Fibroblast of lung (primary cell): ENCODE results near the gene TNS3. TPM values are rescaled to one million over a fixed set of nuclear protein-coding genes. Genes with fewer than 3 reads are reported as not detected.

Experiments
- DNase-seq, 2 donors: peaks; one replicate each; pipeline versions ENCODE4 v3.0.0 to v3.0.0-alpha.2; 2010; ENCODE audit warnings: low read depth in 2 of 2
- H2AFZ ChIP-seq: 2 replicates; pipeline ENCODE4 v1.5.1; 2012; ENCODE audit warnings: low read length, control low read depth, inconsistent platforms
- H3K27ac ChIP-seq: 2 replicates; pipeline ENCODE4 v1.5.1; 2011; ENCODE audit warnings: low read length, control low read depth; ENCODE audit not compliant: insufficient read depth
- H3K27me3 ChIP-seq: 2 replicates; pipeline ENCODE4 v1.5.1; 2011; ENCODE audit warnings: mild to moderate bottlenecking, low read length; ENCODE audit not compliant: control insufficient read depth, insufficient read depth
- H3K36me3 ChIP-seq: 2 replicates; pipeline ENCODE4 v1.5.1; 2011; ENCODE audit warnings: low read length; ENCODE audit not compliant: control insufficient read depth, insufficient read depth
- H3K4me1 ChIP-seq: 2 replicates; pipeline ENCODE4 v1.5.1; 2011; ENCODE audit warnings: low read length; ENCODE audit not compliant: control insufficient read depth, insufficient read depth; ENCODE audit errors: extremely low read depth
- H3K4me2 ChIP-seq: 2 replicates; pipeline ENCODE4 v1.5.1; 2011; ENCODE audit warnings: low read length, control low read depth; ENCODE audit not compliant: insufficient read depth; ENCODE audit errors: extremely low read depth
- H3K4me3 ChIP-seq, 4 experiments: fragments of 200-600 bp in 1 of 4; sonication (generic) in 1 of 4; replicated peaks in 1 of 4; 2 replicates each; pipeline ENCODE4 v1.5.1; 2011 to 2016; ENCODE audit warnings: low read length in 4 of 4, low read depth in 3 of 4, mild to moderate bottlenecking in 3 of 4, control low read depth in 2 of 4, inconsistent platforms in 1 of 4, mixed read lengths in 1 of 4; ENCODE audit not compliant: insufficient read depth in 1 of 4; ENCODE audit errors: control extremely low read depth in 1 of 4
- H3K79me2 ChIP-seq: 2 replicates; pipeline ENCODE4 v1.5.1; 2012; ENCODE audit warnings: mild to moderate bottlenecking, low read length, inconsistent platforms; ENCODE audit not compliant: control insufficient read depth, insufficient read depth
- H3K9ac ChIP-seq: 2 replicates; pipeline ENCODE4 v1.5.1; 2011; ENCODE audit warnings: mild to moderate bottlenecking, low read length, control low read depth; ENCODE audit not compliant: insufficient read depth
- H3K9me3 ChIP-seq: 2 replicates; pipeline ENCODE4 v1.5.1; 2012; ENCODE audit warnings: low read depth, low read length; ENCODE audit not compliant: control insufficient read depth, insufficient read depth
- H4K20me1 ChIP-seq: 2 replicates; pipeline ENCODE4 v1.5.1; 2011; ENCODE audit warnings: low read length; ENCODE audit not compliant: control insufficient read depth, insufficient read depth; ENCODE audit errors: extremely low read depth
- EZH2 ChIP-seq: IDR thresholded peaks from 2 replicates; pipeline ENCODE4 v1.5.1; 2012; ENCODE audit warnings: low read length, control low read depth, mild to moderate bottlenecking; ENCODE audit errors: missing control alignments
- polyA plus RNA-seq, 2 donors: library from polyadenylated mRNA; depleted of rRNA in 1 of 2; stranded (reverse) in 1 of 2; unstranded in 1 of 2; fragments of >200 nt; gene quantifications; 2 replicates each; pipeline ENCODE4 v1.2.1, GENCODE V29; 2011 to 2012; ENCODE audit warnings: missing spikeins in 1 of 2
- total RNA-seq: library from RNA; depleted of rRNA; stranded (reverse); fragments of >200 nt; gene quantifications from 2 replicates; pipeline ENCODE4 v1.2.1, GENCODE V29; 2014
- TF ChIP-seq, protein P1 (sequence below), 2 donors: IDR thresholded peaks in 1 of 2; conservative IDR thresholded peaks in 1 of 2; 1 replicate in 1 of 2; 2 replicates in 1 of 2; pipeline ENCODE4 v1.5.1; 2011 to 2012; ENCODE audit warnings: low read length in 2 of 2, control low read depth in 1 of 2, inconsistent platforms in 1 of 2, low read depth in 1 of 2, mild to moderate bottlenecking in 1 of 2

The TNS3 gene
- total and polyA plus RNA-seq, 2 donors (not counting 1 experiment from before 2014, with no cell fraction given) = 74.4 to 88.8 TPM

DNA sequence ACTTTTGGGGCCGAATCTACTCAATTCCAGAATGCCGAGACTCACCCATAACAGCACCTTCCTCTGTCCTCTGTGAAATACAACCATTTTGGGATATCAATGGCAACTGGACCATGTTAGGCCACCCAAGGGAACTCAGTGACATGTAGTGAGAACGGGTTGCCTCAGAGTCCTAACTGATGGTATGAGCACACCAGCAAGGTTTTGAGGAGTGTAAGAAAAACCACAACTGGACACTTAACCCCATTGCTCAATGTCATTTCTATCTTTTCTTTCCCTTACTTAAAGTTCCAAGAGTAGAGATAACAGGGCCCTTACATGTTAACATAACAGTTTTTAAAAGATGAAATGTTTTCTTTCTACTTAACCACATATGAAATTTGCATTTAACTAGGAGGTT lies 67.1 kb downstream of the TNS3 start:
- DNase-seq = peak; percentile 46 to 57
- peaks cover 15% of the 10 kb centered on the region for H3K79me2 ChIP-seq
- no peaks in the 10 kb centered on the region for H3K9me3 ChIP-seq
- no peaks in the 10 kb centered on the region for H3K27me3 ChIP-seq
- no peak overlapping the region for H3K4me3 ChIP-seq
- H3K4me2 ChIP-seq = no peak overlapping the region
- TF ChIP-seq, protein P1, sequence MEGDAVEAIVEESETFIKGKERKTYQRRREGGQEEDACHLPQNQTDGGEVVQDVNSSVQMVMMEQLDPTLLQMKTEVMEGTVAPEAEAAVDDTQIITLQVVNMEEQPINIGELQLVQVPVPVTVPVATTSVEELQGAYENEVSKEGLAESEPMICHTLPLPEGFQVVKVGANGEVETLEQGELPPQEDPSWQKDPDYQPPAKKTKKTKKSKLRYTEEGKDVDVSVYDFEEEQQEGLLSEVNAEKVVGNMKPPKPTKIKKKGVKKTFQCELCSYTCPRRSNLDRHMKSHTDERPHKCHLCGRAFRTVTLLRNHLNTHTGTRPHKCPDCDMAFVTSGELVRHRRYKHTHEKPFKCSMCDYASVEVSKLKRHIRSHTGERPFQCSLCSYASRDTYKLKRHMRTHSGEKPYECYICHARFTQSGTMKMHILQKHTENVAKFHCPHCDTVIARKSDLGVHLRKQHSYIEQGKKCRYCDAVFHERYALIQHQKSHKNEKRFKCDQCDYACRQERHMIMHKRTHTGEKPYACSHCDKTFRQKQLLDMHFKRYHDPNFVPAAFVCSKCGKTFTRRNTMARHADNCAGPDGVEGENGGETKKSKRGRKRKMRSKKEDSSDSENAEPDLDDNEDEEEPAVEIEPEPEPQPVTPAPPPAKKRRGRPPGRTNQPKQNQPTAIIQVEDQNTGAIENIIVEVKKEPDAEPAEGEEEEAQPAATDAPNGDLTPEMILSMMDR (conservative IDR thresholded peaks at IDR 0.05 in 1 of 2, IDR thresholded peaks at IDR 0.05 in 1 of 2; ENCODE audit: low read depth in 1 of 2, low read length in 2 of 2) = no peak
- TF ChIP-seq EZH2 = no peak
- H3K4me1 ChIP-seq = peaks cover 17% of the 10 kb centered on the region
- no peaks in the 10 kb centered on the region for H4K20me1 ChIP-seq
- no peak overlapping the region for H3K9ac ChIP-seq
- peaks cover 7% of the 10 kb centered on the region for H3K36me3 ChIP-seq
- H3K27ac ChIP-seq = peak overlapping the region; percentile 50
- H2AFZ ChIP-seq = no peak overlapping the region

DNA sequence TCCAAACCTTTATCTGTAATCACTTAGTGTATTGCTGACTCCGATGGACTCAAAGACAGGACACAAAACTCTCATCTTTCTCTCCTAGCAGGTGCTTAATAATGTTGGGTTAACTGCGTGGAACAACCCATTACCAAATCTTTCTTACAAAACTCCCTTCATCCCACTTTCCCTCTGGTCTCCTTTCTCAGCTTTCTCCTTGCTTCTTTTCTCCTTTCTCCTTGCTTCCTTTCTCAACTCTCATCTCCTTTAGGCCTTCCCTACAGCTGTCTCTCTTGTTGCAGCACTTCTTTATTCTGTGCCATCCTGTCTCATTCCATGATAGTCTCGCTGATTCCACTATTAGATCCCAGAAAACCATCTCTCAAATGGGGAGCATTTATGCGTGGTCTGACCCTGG lies 67.5 kb downstream of the TNS3 start:
- no peak overlapping the region for H3K9ac ChIP-seq
- peaks cover 9% of the 10 kb centered on the region for H3K36me3 ChIP-seq
- TF ChIP-seq, protein P1 (conservative IDR thresholded peaks at IDR 0.05 in 1 of 2, IDR thresholded peaks at IDR 0.05 in 1 of 2; ENCODE audit: low read depth in 1 of 2, low read length in 2 of 2) = no peak
- TF ChIP-seq EZH2 = no peak
- no peaks in the 10 kb centered on the region for H3K9me3 ChIP-seq
- peaks cover 17% of the 10 kb centered on the region for H3K4me1 ChIP-seq
- H3K27ac ChIP-seq = peak overlapping the region; percentile 50
- no peaks in the 10 kb centered on the region for H4K20me1 ChIP-seq
- H3K4me3 ChIP-seq = no peak overlapping the region
- peaks cover 17% of the 10 kb centered on the region for H3K79me2 ChIP-seq
- H3K4me2 ChIP-seq = no peak overlapping the region
- H2AFZ ChIP-seq = no peak overlapping the region
- no peak for DNase-seq
- H3K27me3 ChIP-seq = no peaks in the 10 kb centered on the region

DNA sequence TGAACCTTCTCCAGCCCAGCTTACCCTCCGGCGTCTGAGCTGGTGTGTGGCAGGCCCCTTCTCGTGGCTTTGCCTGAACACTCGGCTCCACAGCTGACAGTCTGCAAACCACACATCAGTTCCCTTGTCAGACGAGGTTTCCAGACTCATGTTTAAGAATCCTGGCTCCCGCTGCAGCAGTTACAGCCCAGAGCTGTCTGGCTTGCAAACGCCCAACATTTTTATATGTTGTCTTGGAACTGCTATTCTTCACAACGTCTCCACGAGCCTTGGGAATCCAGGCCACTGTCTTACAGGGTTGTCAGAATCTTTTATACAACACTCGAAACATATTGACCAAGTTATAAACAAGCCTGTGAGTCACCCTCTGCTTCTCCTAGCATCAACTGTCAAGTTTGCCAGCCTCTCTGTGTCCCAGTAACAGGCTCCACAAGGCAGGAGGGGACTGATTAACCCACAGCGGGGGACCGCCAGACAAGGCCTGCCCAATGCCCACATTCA lies 68.1 kb downstream of the TNS3 start:
- Histone ChIP-seq H3K4me2 (peak overlapping the region; percentile 21), H3K79me2 (peaks cover 17% of the 10 kb centered on the region), H2AFZ (no peak overlapping the region), H3K27me3 (no peaks in the 10 kb centered on the region), H3K27ac (peak overlapping the region; percentile 50), H3K9ac (no peak overlapping the region), H3K9me3 (no peaks in the 10 kb centered on the region), H3K36me3 (peaks cover 9% of the 10 kb centered on the region), H3K4me3 (no peak overlapping the region), H3K4me1 (peaks cover 17% of the 10 kb centered on the region), H4K20me1 (no peaks in the 10 kb centered on the region)
- TF ChIP-seq EZH2 = no peak
- TF ChIP-seq, protein P1 (conservative IDR thresholded peaks at IDR 0.05 in 1 of 2, IDR thresholded peaks at IDR 0.05 in 1 of 2; ENCODE audit: low read depth in 1 of 2, low read length in 2 of 2) = no peak
- DNase-seq = peak; percentile 93 to 99
